GM18909 (cell line): ENCODE data around the gene HAGHL.
"Not testable (repeated sequence)": the region's sequence is repeated elsewhere in the genome, so short reads cannot be mapped to it uniquely, and the experiment has no call there.

Experiments used
- ATAC-seq: cut with Tn5 transposase; IDR thresholded peaks from one replicate; pipeline ENCODE4 v1.9.1; 2021; ENCODE audit warnings: mild to moderate bottlenecking; ENCODE audit not compliant: unreplicated experiment, poor library complexity

Gene HAGHL

DNA sequence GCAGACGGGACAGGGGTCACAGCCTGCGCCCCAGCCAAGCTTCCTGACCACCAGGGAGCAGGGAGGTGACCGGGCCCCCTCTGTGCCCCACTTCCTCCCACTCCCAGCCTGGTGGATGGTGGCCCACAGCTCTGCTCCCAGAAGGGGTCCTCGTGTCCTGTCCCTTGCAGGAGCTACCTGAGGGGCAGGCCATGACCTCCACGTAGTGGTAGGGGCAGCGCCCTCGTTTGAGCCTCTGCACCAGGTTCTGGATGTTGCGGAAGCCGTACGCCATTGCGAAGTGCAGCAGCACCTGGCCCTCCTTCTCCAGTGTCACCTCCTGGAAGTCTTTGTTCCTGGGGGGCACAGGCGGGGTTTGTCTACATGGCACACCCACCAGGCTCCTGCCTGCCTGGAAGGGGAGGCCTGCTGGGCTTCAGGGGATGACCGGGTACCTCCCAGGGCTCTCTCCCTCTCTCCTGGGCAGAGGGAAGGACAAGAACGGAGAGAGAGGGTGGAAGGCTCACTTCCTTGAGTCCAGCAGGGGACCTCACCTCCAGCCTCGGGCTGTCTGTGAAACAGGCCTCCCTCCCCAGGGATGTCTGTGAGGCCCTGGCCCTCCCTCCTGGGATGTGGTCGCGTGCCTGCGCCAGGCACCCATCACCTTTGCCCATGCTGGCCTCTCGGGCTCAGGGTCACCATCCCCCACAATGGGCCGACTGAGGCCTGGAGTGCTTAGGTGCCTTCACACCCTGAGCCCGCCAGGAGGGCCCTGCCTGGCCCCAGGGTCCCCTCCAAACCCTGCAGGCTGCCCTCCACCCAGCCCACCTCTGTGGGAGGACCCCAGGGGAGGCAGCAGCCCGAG lies 4.0 kb downstream of the HAGHL start:
- no peak for ATAC-seq

DNA sequence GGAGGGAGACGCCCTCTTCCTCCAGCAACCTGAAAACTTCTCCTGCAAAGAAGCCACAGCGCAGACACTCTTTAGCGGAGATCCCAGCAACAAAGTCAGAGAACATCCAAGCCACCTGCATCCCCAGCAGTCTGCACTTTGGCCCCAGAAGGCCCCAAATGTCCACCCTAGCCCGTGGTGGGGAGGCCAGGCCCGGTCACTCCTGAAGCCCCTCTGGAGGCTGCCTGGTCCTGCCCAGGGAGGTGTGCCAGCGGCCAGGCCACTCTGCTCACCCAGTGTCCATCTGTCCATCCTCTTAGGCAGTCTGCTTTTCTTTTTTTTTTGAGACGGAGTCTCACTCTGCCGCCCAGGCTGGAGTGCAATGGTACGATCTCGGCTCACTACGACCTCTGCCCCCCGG lies 5.4 kb downstream of the HAGHL start:
- ATAC-seq: no peak

DNA sequence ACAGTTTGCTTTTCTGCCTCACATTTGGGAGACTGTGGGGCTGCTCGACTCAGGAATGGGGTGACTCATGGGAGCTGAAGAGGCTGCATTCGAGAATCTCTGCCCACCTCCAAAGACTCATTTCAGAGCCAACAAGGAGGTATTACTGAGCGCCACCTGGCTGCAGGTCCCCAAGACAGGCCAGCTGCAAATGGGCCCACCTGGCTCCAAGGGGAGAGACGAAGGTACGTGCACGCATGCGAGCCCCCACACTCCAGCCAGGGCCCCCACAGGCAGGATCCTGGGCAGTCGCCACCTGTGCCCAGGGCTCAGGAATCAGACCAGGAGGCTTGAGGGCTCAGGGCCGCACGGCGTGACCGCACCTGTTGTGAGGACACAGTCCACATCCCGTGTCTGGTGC lies 6.0 kb downstream of the HAGHL start:
- no peak for ATAC-seq

DNA sequence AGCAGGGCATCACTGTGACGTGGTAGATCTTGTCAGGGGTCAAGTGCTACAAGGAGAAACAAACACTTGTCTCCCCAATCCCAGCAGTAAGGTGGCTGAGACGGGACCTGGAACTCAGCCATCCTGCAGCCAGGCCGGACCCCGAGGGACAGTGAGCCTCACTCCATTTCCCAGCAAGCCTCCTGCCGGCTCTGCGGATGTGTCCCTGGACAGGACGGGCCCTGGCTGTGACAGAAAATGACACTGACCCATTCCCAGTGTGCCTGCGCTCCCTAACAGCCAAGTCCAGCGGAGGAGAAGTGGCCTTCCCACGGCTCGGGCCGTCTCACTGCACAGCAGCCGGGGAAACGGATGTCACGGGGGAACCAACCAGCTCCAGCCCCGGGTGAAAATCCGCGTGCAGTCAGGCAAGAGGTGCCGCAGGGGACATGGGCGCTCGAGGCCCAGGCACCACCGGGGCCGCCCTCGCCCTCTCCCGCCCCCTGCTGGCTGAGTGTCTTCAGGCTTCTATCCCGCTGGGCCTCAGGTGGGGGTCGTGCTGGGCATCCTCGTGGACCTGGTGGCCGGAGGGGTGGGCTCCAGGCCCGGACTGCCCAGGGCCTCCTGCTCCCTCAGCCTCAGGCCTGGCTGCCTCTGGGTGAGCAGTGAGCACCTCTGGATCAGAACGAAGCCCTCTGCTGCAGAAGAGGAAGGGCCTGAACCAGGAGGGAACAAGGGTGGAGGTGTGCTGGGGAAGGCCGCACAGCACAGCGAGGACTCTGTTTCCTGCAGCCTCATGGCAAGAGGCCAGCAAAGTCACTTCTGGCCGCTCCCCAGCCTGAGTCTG lies 6.7 kb downstream of the HAGHL start:
- no peak for ATAC-seq

DNA sequence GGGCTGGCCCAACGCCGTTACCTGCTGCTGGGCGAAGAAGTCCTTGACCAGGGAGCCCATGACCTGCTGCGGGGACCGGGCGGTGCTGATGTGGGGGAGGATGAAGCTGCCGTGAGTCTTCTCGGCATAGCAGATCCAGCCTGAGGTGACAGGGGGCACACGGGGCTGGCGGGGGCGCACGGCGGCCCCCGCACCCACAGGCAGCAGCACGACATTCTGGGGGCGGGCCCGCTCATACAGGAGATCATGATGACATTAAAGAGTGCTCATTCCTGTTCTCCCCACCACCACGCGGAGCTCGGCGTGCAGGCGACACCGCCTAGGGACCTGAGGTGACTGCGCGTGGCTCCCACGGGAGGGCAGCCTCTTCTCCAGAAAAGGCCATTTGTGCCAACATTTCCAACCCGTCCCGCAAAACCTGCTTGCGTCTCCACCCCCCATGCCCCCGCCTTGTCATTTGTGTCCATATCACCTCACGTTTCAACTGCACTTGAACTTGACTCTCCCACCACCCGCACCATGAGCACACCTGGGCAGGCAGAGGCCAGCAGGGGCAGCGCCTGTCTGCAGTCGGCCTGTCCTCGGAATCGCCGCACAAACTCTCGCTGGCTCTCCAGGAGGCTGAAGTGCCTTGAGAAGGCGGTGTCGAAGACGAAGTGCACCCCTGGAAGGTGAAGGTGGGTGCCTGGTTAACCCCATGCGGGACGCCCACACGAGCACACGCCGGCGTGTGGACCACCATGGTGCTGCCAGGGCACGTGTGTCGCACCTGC lies 7.5 kb downstream of the HAGHL start:
- ATAC-seq: no peak

DNA sequence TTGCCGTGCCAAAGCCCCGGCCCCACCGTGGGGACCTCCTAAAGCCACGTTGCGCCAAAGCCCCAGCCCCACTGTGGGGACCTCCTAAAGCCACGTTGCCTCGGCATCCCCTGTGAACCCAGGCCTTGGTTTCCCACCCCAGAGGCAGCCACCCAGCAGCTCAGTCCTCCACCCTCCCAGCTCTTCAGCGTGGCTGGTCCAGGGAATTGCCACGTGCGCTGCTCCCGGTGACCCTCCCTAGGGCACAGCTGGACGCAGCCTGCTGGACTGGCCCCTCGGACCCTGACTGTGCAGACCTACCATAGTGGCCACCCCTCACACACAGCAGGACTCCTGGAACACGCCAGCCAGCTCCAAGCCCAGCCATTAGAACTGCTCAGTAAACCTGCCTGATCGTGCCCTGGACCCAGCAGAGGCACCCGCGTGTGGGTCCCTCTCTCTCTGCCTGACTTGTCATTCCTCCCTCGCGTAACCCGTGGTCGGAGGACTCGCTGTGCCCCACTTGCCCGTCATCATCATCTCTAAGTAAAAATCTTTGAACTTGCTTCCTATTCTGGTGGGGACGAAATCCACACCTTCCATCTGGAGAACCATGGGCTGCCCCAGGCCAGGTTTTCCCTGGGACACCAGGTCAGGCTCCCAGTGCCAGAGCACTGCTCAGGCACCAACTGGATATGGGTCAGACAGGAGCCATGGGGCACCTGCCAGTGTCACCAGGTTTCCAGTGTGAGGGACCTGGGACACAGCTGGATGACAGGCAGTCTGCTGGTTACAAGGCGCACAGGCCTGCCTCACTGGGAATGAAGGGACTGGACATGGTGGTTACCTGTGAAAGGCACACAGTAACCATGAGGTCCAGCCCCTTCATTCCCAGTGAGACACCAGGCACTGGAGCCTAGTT lies 8.3 kb downstream of the HAGHL start:
- no peak for ATAC-seq

DNA sequence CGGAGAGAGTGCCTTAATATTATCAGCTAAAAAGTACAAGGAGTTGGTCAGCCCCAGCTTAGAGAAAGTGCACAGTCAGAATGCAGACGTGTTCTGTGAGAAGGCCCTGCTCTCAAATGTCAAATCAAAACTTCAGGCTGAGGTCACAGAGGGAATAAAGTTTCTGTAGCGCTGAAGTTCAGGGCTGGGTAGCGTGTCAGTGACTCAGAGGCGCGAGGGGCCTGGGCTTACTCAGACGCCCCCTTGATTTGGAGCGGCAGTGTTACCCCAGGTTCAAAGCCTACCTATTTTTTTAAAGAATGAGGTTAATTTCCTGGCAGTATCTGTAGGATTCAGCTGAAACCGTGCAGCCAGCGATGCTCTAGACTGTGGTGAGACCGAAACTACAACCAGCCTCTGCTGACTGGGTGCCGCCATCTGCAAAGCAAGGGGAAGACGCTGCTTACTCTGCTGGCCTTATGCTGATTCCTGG lies 9.1 kb downstream of the HAGHL start:
- ATAC-seq: no peak

DNA sequence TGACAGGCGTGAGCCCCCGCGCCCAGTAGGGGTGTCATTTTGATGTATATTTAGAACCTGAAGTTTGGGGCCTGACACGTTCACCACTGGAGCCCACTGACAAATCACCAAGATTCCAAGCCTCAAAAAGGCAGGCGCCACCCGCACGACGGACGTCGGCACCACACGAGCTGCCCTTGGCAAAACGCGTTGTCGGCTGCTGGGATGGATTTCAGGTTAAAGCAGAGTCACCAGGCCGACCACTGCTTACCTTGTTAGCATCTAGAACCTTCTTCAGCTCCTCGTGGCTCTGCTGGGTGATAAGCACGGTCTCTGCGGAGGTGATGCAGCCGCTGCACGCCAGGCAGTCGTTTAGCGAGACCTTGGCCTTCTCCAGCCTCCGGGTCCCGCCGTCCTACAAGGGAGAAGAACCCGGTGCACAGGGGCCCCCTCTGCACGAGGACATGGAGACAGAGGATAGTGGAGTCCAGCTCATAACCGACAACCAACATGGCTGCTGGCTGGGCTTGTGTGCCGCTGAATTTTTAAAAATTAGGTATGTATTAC lies 10.1 kb downstream of the HAGHL start:
- no peak for ATAC-seq

DNA sequence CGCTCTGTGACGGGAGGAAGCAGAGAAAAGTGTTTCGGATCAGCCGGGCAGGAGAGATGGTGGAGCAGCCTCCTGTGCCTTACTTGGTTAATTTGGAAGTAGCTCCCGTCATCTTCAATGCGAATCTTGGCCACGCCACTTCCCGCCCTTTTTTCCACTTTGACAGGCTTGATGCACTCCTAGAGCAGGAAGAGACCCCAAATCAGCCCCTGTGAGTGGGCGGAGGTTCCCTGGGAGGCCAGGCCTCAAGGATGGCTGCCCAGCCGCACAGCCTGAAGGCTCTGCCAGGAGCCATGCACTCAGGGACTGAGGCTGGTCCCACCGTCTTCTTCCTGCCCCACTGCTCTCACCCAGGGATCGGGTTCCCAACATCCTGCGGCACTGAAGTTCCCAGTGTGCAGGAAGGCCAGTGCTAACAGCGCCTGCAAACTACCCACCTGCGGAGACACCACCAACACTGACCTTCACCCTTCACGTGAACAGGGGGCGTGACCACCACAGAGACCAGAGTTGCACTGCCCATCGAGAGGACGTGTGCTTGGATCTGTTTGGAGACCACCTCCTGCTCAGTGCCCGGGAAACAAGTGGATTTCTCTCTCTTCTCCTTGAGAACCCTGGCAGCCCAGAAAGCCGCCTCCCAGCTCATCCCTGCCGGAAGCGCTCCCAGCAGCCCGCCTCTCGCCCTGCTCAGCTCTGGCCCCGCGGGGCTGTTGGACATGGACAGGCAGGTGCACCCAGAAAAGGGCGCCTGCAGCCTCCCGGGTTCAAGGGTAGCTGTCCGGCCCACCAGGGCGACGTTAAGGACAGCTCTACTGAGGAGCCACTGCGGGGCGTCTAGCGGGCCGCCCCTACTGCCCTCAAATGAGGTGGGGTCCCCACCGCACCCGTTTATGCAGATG lies 12.9 kb downstream of the HAGHL start:
- ATAC-seq: no peak

DNA sequence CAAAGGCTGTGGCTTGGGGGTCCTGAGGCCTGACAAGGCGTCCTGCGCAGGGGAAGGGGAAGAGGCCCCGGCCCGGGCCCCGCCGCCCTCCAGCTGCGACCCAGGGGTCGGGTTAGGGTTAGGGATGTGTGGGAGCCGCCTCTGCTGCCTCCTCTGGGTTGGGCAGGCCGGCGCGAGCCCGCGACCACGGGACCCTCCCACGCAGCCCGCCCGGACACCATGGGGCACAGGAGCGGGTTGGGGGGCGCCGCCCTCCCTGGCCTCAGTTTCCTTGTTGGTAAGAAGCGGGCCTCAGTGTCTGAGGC lies 13.5 kb downstream of the HAGHL start:
- ATAC-seq: peak; percentile 22

DNA sequence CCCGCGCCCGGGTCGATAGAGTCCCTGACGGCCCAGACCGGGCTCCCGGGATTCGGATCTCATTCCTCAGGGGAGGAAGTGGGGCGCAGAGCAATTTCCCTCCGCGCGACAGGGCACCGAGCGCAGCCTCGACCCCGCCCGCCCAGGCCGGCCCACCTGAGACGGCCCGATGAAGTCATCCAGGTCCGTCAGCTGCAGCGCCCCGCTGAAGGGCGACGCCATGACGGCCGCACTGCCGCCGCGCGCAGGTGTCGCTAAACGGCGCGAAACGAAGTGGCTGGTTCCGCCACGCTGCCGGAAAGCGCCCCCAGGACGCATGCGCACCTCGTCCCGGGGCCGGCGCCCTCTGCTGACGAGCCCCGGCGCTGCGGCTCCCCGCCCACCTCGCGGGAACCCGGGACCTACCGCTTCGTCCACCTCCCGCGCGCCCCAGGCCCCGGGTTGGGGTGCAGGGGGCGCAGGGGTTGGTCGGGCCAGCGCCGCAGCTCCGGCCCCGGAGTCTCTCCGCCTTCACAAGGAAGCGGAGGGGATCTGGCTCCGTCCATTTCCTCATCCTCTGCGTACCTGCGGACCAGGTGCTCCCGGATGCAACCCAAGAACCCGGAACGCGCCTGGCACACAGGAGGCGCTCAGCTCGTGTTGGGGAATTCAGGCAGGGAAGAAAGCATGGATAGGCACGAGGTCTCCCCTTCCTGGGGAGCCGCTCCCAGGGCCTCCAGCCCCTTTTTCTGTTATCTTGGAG lies 14.0 kb downstream of the HAGHL start, which contains the start of gene CIAO3:
CIAO3 (minus strand) TSS at position 234 of the 742 bp plus-strand sequence; CDS start at position 222, 12 bp downstream.
- ATAC-seq: peak; percentile 77

DNA sequence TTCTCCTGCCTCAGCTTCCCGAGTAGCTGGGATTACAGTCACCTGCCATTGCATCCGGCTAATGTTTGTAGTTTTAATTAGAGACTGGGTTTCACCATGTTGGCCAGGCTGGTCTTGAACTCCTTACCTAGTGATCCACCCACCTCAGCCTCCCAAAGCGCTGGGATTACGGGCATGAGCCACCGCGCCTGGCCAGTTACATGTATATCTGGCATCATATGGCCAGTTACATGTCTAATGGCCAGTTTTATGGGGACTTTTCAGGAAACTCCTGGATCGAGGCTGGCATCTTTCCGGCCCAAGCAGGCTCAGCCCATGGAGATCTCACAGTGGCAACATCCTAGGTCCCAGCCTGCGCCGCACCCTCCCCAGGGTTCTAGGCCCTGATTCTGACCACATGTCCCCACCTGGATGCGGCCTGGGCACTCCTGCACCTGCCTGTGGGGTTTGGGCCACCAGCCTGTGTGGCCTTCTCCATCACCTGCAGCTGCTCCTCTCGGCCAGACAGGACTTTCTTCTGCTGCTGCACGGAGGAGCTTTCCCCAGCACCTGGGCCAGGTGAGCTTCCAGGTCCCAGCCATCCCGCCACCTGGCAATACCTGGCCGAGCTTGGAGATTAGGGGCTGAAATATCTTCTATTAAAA lies 15.2 kb downstream of the HAGHL start:
- no peak for ATAC-seq

DNA sequence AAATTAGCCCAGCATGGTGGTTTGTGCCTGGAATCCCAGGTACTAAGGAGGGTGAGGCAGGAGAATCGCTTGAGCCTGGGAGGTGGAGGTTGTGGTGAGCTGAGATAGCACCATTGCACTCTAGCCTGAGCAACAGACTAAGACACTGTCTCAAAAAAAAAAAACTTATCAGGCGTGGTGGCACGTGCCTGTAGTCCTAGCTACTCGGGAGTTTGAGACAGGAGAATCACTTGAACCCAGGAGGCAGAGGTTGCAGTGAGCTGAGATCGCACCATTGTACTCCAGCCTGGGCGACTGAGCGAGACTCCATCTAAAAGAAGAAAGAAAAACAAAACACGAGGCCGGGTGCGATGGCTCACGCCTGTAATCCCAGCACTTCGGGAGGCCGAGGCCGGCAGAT lies 16.0 kb downstream of the HAGHL start:
- not testable (repeated sequence) for ATAC-seq

DNA sequence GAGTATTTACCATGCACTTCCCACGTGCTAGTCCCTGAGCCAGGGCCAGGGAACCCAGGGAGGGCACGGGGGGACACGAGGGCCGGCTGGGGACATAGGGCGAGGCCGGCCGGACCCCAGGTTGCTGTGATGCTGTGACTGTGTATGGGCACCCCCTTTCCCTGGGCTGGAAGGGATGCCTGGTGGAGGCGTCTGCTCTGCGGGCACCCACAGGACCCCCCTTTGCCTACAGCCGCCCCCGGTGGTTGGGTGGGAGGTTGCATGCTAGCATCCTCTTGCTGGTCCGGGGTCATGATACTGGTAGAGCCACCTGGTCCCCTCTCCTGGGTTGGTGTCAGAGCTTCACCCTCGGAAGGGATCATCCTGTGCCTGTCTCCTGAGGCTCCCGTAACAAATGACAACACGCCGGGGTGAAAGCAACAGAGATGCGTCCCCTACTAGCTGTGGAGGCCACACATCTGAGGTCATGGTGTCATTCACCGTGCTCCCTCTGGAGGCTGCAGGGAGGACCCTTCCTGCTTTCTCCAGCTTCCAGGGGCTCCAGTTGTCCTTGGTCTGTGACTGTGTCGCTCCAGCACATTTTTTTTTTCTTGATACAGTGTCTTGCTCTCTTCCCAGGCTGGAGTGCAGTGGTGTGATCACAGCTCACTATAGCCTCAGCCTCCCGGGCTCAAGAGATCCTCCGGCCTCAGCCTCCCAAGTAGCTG lies 17.0 kb downstream of the HAGHL start:
- ATAC-seq: no peak

DNA sequence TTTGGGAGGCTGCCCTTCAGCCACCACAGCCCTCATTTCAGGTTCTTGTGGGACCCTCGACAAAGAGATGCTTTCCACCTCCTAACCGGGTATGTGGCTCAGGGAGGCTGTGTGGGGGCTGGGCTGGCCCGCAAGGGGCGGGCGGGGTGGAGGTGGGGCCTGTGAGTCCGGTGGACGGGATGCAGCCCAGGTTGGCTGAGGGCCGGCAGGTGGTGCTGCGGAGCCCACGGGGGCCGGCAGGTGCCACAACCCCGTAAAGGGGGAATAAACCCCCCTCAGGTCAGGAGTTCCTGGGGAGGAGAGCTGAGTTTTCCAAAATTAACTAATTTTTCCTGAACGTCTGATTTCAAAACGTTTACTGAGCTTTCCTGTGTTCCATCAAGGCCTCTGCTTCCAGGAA lies 18.8 kb downstream of the HAGHL start:
- ATAC-seq: no peak

DNA sequence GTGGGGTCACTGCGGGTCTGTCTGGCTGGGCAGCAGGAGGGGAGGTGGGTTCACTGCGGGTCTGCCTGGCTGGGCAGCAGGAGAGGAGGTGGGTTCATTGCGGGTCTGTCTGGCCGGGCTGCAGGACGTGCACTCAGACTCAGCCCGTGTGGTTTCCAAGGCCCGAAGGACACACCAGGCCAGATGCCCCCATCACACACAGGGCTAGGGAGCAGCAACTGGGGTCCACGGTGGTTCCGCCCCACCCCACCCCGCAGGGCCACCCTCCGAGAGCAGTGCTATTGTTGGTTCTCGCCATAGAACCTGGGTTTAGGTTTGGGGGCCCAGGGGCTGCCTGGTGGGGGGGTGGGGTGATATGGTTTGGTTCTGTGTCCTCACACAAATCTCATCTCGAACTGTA lies 19.7 kb downstream of the HAGHL start:
- no peak for ATAC-seq
